HEK293 (cell line): Measurements from ENCODE around the gene TXNL1.

Experiments used
- CTCF ChIA-PET: fragments of 350-600 bp; formaldehyde crosslinking; extraction: SDS; loops from one replicate; lab custom pipeline; 2021; ENCODE audit warnings: antibody characterized with exemption; lab: Yijun Ruan, JAX
- POLR2A ChIA-PET: fragments of 300-600 bp; formaldehyde crosslinking; extraction: SDS; loops from one replicate; lab custom pipeline; 2020; ENCODE audit warnings: antibody characterized with exemption, inconsistent platforms; lab: Yijun Ruan, JAX
- H3K27ac ChIP-seq: fragments of 200-500 bp; sonication (Bioruptor generic); 2 replicates; pipeline ENCODE4 v1.5.1; 2014; ENCODE audit warnings: low read depth, low read length, control low read depth, inconsistent platforms; ENCODE audit errors: extremely low read depth
- H3K36me3 ChIP-seq, 2 experiments: fragments of 200-500 bp in 1 of 2; sonication (Bioruptor generic) in 1 of 2; 1 replicate in 1 of 2; 2 replicates in 1 of 2; pipeline ENCODE4 v1.5.1; 2014 to 2017; ENCODE audit warnings: inconsistent platforms in 2 of 2, low read length in 2 of 2; ENCODE audit not compliant: control insufficient read depth in 2 of 2, insufficient read depth in 1 of 2
- H3K4me1 ChIP-seq: fragments of 200-500 bp; sonication (Bioruptor generic); 2 replicates; pipeline ENCODE4 v1.5.1; 2014; ENCODE audit warnings: mild to moderate bottlenecking, low read length, inconsistent platforms; ENCODE audit not compliant: control insufficient read depth, insufficient read depth
- H3K4me3 ChIP-seq: 2 replicates; pipeline ENCODE4 v1.5.1; 2011; ENCODE audit warnings: low read depth, mild to moderate bottlenecking, control low read depth, low read length, moderate library complexity
- H3K9me3 ChIP-seq: fragments of 200-500 bp; sonication (Bioruptor generic); 2 replicates; pipeline ENCODE4 v1.5.1; 2014; ENCODE audit warnings: low read depth, low read length, inconsistent platforms; ENCODE audit not compliant: control insufficient read depth, insufficient read depth
- CTCF ChIP-seq: fragments of 450-650 bp; formaldehyde crosslinking; IDR thresholded peaks from 2 replicates; pipeline ENCODE4 v1.5.1; 2016; ENCODE audit warnings: missing biosample characterization, missing genetic modification characterization
- KLF17 ChIP-seq: fragments of 450-650 bp; formaldehyde crosslinking; IDR thresholded peaks from 2 replicates; pipeline ENCODE4 v1.5.1; 2016; ENCODE audit warnings: missing biosample characterization, missing genetic modification characterization
- SCRT1 ChIP-seq: fragments of 450-650 bp; formaldehyde crosslinking; IDR thresholded peaks from 2 replicates; pipeline ENCODE4 v1.5.1; 2016; ENCODE audit warnings: missing biosample characterization, missing genetic modification characterization, borderline replicate concordance
- SCRT2 ChIP-seq: fragments of 450-650 bp; formaldehyde crosslinking; IDR thresholded peaks from 2 replicates; pipeline ENCODE4 v1.5.1; 2016; ENCODE audit warnings: missing biosample characterization, missing genetic modification characterization
- SP2 ChIP-seq: fragments of 450-650 bp; formaldehyde crosslinking; IDR thresholded peaks from 2 replicates; pipeline ENCODE4 v1.5.1; 2016; ENCODE audit warnings: missing biosample characterization, missing genetic modification characterization
- ZBTB20 ChIP-seq: fragments of 450-650 bp; formaldehyde crosslinking; IDR thresholded peaks from 2 replicates; pipeline ENCODE4 v1.5.1; 2016; ENCODE audit warnings: missing biosample characterization, missing genetic modification characterization
- ZBTB21 ChIP-seq: fragments of 450-650 bp; formaldehyde crosslinking; IDR thresholded peaks from 2 replicates; pipeline ENCODE4 v1.5.1; 2017; ENCODE audit warnings: missing biosample characterization, missing genetic modification characterization
- ZNF155 ChIP-seq: fragments of 450-650 bp; formaldehyde crosslinking; IDR thresholded peaks from 2 replicates; pipeline ENCODE4 v1.5.1; 2016; ENCODE audit warnings: missing biosample characterization, missing genetic modification characterization
- ZNF202 ChIP-seq: fragments of 450-650 bp; formaldehyde crosslinking; IDR thresholded peaks from 2 replicates; pipeline ENCODE4 v1.5.1; 2016; ENCODE audit warnings: missing biosample characterization, missing genetic modification characterization, borderline replicate concordance
- ZNF223 ChIP-seq: fragments of 450-650 bp; formaldehyde crosslinking; IDR thresholded peaks from 2 replicates; pipeline ENCODE4 v1.5.1; 2016; ENCODE audit warnings: missing biosample characterization, missing genetic modification characterization
- ZNF248 ChIP-seq: fragments of 450-650 bp; formaldehyde crosslinking; IDR thresholded peaks from 2 replicates; pipeline ENCODE4 v1.5.1; 2017; ENCODE audit warnings: missing biosample characterization, missing genetic modification characterization
- ZNF280D ChIP-seq: fragments of 450-650 bp; formaldehyde crosslinking; IDR thresholded peaks from 2 replicates; pipeline ENCODE4 v1.5.1; 2016; ENCODE audit warnings: missing biosample characterization, missing genetic modification characterization
- ZNF366 ChIP-seq: fragments of 450-650 bp; formaldehyde crosslinking; conservative IDR thresholded peaks from 2 replicates; pipeline ENCODE4 v1.5.1; 2016; ENCODE audit warnings: missing biosample characterization, missing genetic modification characterization
- ZNF37A ChIP-seq: fragments of 450-650 bp; IDR thresholded peaks from 2 replicates; pipeline ENCODE4 v1.5.1; 2018; ENCODE audit warnings: missing biosample characterization, missing genetic modification characterization
- ZNF514 ChIP-seq: fragments of 450-650 bp; formaldehyde crosslinking; IDR thresholded peaks from 2 replicates; pipeline ENCODE4 v1.5.1; 2016; ENCODE audit warnings: missing biosample characterization, missing genetic modification characterization
- ZNF621 ChIP-seq: fragments of 450-650 bp; formaldehyde crosslinking; IDR thresholded peaks from 2 replicates; pipeline ENCODE4 v1.5.1; 2017; ENCODE audit warnings: missing biosample characterization, missing genetic modification characterization
- ZNF624 ChIP-seq: fragments of 450-650 bp; formaldehyde crosslinking; IDR thresholded peaks from 2 replicates; pipeline ENCODE4 v1.5.1; 2017; ENCODE audit warnings: missing biosample characterization, missing genetic modification characterization
- ZNF626 ChIP-seq: fragments of 450-650 bp; sonication (Bioruptor Pico); formaldehyde crosslinking; IDR thresholded peaks from 2 replicates; pipeline ENCODE4 v1.5.1; 2018; ENCODE audit warnings: missing biosample characterization, missing genetic modification characterization, inconsistent platforms
- ZNF639 ChIP-seq: fragments of 450-650 bp; formaldehyde crosslinking; IDR thresholded peaks from 2 replicates; pipeline ENCODE4 v1.5.1; 2016; ENCODE audit warnings: missing biosample characterization, missing genetic modification characterization

The TXNL1 gene

GRCh38 chr18:56559044-56559443, 79.3 kb downstream of the TXNL1 start (continued):
- TF ChIP-seq CTCF (tag by site-specific recombination), result no peak
- TF ChIP-seq ZNF280D, result no peak
- TF ChIP-seq ZBTB21 (tag by site-specific recombination), result no peak

GRCh38 chr18:56556907-56557306, 81.5 kb downstream of the TXNL1 start:
- Histone ChIP-seq H3K36me3 (no peaks in the 10 kb centered on the region), H3K4me1 (no peaks in the 10 kb centered on the region), H3K9me3 (no peaks in the 10 kb centered on the region), H3K4me3 (no peak overlapping the region)
- POLR2A ChIA-PET, result no interaction called here
- CTCF ChIA-PET, result no interaction called here
- TF ChIP-seq SP2 (tag by site-specific recombination), result no peak
- TF ChIP-seq SCRT1, result no peak
- no peak for TF ChIP-seq ZNF514 (tag by site-specific recombination)
- TF ChIP-seq ZNF223 (tag by site-specific recombination), result no peak
- TF ChIP-seq KLF17 (tag by site-specific recombination), result no peak
- no peak for TF ChIP-seq SCRT2 (tag by site-specific recombination)
- no peak for TF ChIP-seq ZNF366 (tag by site-specific recombination)
- no peak for TF ChIP-seq ZNF248 (tag by site-specific recombination)
- TF ChIP-seq ZNF639 (tag by site-specific recombination), result no peak
- no peak for TF ChIP-seq ZNF202 (tag by site-specific recombination)
- TF ChIP-seq CTCF (tag by site-specific recombination), result no peak
- TF ChIP-seq ZNF626, result no peak
- TF ChIP-seq ZBTB20 (tag by site-specific recombination), result no peak
- no peak for TF ChIP-seq ZNF624 (tag by site-specific recombination)
- TF ChIP-seq ZNF155, result no peak
- TF ChIP-seq ZNF621, result no peak
- TF ChIP-seq ZNF37A (tag by site-specific recombination), result no peak
- TF ChIP-seq, all 188 proteins: peak for 0
- no peak overlapping the region for H3K27ac ChIP-seq
